GM12875 (cell line): ENCODE measurements around the gene PCED1A.

Source experiments
- H3K4me3 ChIP-seq: one replicate; pipeline ENCODE4 v1.5.1; 2011; ENCODE audit warnings: low read depth, low read length, control low read depth
- CTCF ChIP-seq: IDR thresholded peaks from 2 replicates; pipeline ENCODE4 v1.5.1; 2011; ENCODE audit warnings: low read depth, mild to moderate bottlenecking, control low read depth, inconsistent platforms, low read length, moderate library complexity, borderline replicate concordance; ENCODE audit not compliant: insufficient read depth

Gene PCED1A

GRCh38 chr20:2817891-2818595, 22.4 kb downstream of the PCED1A start:
- H3K4me3 ChIP-seq = no peak overlapping the region
- TF ChIP-seq CTCF = no peak

- no peak overlapping the region for H3K4me3 ChIP-seq
- no peak for TF ChIP-seq CTCF
Observed at GRCh38 chr20:2817341-2817726, 23.1 kb downstream of the PCED1A start.

- peak; percentile 22; the same call in 1 of the 2 replicates for TF ChIP-seq CTCF
- no peak overlapping the region for H3K4me3 ChIP-seq
Observed at GRCh38 chr20:2816583-2817340, 23.7 kb downstream of the PCED1A start.

- TF ChIP-seq CTCF = no peak
- no peak within 1 kb of the TSS for H3K4me3 ChIP-seq
Observed at GRCh38 chr20:2816030-2816582, 24.3 kb downstream of the PCED1A start, which contains the start of gene TMEM239. TMEM239 (plus strand) TSS chr20:2816364; CDS start chr20:2816555, 191 bp downstream.

- H3K4me3 ChIP-seq = no peak overlapping the region
- no peak for TF ChIP-seq CTCF
Observed at GRCh38 chr20:2815242-2815900, 25.1 kb downstream of the PCED1A start.

GRCh38 chr20:2814587-2815051, 25.8 kb downstream of the PCED1A start, which contains the start of gene C20orf141:
C20orf141 (plus strand) TSS chr20:2814987; CDS start chr20:2815185, 198 bp downstream.
- no peak for TF ChIP-seq CTCF
- no peak within 1 kb of the TSS for H3K4me3 ChIP-seq
